AG08395 (cell line): ENCODE measurements around the gene NADSYN1.
"Not testable (repeated sequence)": the region's sequence is repeated elsewhere in the genome, so short reads cannot be mapped to it uniquely, and the experiment has no call there.

Experiments used
- DNase-seq: peaks from one replicate; pipeline ENCODE4 v3.0.0; 2012; ENCODE audit warnings: mixed read lengths, low spot score

The NADSYN1 gene

DNA sequence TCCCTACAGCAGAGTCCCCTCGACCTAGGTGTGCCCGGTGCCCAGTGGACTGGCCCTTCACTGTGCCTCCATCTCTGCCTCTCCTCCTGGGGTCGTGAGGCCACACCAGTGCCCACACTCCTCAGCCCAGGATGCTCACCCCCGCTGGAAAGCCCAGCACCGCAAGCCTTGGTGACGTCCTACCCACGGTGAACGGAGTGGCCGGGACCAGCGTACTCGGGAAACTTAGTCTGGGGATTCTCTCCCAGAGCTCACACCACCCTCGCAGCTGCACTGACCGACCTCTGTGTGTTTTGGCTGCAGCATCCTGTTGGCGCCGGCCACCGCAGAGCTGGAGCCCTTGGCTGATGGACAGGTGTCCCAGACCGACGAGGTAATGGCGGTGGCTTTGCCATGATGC, 38.5 kb downstream of the NADSYN1 start:
- DNase-seq = no peak

DNA sequence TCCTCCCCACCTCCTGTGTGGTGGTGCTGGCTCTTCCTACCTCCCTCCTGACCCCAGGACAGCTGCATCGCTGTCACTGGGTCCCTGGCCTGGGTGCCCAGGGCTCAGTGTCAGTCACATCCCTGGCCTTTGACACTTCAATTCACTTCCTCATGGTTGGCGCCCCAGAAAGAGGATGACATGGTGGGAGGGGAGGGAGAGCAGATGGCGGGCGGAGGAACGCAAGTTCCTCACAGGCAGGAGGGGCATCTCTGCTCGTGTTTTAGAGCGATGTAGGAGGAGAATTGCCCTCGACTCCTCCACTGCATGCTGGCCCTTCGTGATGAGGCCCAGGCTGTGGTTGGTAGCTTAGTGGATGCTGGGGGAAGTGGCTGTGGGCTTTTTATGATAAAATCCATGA, 38.9 kb downstream of the NADSYN1 start:
- DNase-seq = no peak

DNA sequence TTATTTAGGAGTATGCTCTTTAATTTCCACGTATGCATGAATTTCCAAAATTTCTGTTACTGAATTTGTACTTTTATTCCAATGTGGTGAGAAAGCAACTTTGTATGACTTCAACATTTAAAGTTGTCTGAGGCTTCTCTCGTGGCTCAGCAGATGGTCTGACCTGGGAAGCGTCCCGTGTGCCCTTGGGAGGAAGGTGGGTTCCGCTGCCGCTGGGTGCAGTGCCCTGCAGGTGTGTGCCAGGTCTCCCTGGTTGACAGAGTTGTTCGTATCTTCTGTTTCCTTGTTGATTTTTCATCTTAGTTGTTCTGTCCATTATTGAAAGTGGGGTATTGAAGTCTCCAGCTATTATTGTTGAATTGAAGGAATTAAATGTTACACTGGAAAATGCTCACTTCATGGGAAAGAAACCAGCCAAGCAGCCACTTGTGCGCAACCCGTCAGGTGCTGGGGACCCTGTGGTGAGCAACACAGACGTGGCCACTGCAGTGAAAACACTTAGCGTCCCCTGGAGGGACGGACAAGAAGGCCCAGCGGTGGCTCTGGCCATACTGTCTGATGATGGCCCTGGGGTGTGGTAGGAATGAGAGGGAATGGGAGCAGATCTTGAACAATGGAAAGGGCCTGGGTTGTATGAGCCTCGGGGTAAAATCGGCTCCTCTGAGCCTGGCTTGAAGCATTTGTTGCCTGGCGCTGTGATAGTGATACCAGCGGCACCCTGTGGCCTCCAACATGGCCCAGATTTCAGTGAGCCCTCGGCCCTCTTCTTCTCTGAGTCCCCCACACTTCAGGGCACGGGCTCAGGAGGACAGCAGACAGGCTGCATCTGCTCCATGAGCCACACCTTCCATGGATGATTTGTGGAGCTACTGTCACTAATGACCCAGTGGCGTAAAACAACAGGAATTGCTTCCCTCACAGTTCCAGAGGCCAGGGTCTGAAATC, 42.6 kb downstream of the NADSYN1 start:
- DNase-seq = no peak

DNA sequence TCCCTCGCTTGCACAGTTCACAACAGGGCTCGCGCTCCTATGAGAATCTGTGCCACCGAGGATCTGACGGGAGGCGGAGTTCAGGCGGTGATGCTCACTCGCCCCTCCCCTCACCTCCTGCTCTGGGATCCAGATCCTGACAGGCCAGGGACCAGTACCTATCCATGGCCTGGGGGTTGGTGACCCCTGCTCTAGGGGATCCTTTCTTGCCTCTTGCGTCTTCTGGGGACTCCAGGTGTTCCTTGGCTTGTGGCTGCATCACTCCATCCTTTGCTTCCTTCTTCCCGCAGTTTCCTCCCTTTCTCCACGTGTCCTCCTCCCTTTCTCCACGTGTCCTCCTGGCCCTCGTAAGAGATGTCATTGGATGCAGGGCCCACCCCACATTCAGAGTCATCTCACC, 43.4 kb downstream of the NADSYN1 start:
- no peak for DNase-seq

DNA sequence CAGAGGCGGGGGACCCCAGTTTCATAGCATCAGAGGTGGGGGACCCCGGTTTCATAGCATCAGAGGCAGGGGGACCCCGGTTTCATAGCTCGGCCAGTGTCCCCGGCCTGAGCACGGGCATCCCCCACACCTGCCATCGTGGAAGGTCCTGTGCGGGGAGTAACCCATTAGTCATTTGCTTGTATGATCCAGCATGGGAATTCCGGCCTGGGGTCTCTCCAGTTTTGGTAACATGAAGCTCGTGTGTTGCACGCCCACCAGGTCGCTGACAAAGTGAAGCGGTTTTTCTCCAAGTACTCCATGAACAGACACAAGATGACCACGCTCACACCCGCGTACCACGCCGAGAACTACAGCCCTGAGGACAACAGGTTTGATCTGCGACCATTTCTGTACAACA, 45.1 kb downstream of the NADSYN1 start:
- no peak for DNase-seq

DNA sequence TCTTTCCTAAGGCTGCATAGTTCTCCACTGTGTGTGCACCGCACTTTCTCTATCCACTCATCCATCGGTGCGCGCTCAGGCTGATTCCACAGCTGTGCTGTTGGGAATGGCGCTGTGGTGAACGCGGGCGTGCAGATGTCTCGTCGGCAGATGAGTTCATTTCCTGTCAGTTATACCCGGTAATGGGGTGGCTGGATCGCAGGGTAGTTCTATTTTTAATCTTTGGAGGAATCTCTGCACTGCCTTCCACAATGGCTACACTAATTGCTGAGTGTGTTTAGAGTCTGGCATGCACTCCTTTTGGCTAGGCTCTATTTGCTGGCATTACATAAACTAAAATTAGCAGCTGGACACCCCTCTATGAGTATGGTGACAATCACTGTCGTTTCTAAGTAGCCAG, 46.1 kb downstream of the NADSYN1 start:
- no peak for DNase-seq

DNA sequence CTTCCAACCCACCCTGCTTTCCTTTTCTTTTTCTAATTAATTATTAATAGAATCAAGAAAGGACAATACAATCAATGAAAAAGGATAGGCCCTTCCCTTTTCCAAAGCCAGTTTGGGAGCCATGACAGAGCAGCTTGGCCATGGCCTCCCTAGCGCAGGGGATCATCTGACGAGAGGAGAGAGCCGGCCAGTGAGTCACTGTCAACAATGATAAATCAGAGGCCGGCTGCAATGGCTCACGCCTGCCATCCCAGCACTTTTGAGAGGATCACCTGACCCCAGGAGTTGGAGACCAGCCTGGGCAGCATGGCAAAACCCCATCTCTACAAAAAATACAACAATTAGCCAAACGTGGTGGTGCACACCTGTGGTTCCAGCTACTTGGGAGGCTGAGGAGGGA, 46.5 kb downstream of the NADSYN1 start:
- DNase-seq = no peak

DNA sequence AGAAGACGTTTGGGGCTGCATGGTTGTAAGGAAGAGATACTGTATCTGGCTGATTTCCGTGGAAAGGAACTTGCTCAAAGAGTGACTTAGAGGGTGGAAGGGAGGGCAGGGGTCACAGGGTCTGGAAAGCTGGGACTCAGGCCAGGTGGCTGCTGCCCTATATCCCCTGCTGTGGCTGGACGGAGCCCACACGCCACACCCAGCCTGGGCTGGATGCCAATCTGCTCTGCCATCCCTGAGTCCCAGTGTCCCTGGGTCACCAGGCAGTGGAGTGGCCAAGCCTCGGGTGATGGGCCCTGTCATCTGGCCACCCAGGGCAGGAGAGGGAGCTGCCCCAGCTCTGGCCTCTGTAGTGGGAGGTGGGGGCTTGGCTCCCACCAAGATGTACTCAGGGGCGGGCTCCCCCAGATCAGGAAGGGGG, 47.6 kb downstream of the NADSYN1 start:
- no peak for DNase-seq

DNA sequence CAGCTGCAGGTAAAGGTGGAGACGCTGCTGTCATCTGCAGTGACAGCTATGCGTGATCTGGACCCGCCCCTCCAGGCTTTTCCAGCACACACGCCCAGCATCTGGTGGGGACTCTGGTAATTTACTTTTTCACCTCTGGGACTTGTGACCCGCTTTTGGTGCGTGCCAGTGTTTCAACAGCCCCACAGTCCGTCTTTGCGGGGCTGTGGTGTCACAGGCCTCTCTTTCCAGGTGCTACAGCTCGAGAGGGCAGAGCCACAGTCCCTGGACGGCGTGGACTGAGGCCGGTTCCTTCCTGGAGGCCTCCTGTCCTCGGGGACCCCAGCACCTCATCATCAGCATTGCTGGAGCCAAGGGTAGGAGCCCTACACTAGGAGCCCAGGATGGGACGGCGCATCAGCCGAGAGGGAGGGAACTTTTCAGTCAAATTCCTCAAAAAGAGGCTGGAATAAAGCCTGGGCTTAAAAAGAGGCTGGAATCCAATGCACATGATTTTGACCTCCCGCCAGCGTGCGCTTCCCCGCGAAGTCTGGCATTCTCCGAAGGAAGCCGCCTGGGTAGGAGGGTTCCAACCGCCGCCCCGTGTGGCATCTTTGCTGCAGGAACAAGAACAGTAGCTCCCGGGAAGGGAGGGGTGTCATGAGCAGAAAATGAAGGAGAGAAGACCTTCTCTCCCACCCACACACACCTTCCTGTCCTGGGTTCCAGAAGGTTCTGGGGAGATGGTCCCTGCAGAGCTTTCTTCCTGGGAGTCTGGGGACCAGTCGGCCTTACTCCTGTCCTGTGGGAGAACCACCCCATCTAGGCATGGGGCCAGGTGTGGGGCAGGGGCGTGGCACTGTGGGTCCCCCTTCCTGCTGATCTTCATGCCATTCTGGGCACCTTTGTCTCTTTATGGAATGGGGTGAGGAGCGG, 48.3 kb downstream of the NADSYN1 start:
- no peak for DNase-seq

DNA sequence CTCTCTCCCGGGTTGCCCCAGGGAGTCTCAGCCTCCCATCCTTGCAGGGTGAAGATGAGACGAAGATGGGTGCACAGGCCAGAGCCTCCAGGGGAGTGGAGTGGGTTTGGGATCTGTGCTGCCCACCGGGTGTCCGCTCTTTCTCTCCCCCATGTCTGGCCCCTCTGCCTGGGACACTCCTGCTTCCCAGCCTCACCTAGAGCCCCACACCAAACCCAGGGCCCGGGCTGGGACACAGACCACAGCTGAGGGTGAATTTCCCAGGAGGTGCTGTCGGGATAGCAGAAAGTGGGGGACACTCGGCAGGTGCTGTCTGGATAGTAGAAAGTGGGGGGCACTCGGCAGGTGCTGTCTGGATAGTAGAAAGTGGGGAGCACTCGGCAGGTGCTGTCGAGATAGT, 49.0 kb downstream of the NADSYN1 start:
- no peak for DNase-seq

DNA sequence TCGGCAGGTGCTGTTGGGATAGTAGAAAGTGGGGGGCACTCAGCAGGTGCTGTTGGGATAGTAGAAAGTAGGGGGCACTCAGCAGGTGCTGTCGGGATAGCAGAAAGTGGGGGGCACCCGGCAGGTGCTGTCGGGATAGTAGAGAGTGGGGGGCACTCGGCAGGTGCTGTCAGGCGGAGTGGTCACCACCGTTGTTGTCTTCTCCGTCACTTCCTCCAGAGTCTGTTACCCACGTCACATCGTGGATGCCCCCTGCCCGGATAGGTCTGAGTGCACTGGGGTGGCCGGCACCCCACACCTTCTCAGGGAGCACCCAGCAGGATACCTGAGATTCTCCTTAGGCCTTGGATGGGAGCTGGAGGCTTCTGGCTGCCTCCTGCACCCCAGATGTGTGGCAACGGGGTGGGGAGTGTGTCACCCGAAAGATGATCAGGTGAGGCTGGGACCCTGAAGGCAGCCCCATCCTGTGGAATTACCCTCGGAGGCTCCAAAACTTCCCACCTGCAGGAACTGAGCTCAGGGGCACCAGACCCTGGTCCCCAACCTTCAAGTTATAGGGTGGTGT, 50.0 kb downstream of the NADSYN1 start:
- DNase-seq = no peak

DNA sequence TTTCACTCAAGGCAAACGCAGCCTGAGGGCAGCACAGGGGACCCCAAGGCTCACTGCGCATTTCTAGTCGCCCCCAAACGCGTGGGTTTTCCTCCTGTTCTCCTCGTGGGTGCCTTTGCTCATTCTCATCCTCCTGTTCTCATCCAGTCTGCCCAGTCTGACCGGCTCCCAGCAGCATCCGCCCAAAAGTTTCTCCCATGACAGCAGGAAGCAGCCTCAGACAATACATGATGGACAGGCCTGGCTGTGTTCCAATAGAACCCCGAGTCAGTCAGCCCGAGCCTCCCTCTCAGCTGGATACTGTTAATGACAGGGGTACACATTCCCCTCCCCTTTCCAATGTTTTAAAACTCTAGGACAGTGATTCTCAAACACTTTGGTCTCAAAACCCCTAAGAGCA, 51.5 kb downstream of the NADSYN1 start:
- DNase-seq = no peak

DNA sequence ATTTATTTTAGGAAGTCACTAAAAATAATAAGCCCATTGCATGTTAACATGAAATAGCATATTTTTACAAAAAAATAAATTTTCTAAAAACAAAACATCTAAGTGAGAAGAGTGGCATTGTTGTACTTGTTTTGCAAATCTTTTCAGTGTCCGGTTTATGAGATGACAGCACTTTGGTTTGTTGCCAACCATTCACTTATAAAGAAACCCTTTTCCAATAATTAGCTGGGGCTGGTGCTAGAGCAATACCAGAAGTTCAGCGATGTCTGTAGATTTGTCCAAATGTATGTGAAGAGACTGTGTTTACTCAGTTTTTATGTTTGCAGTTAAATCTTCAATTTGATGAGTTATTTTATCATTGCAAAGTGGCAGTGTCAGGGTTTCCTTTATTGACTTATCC, 52.0 kb downstream of the NADSYN1 start:
- no peak for DNase-seq

DNA sequence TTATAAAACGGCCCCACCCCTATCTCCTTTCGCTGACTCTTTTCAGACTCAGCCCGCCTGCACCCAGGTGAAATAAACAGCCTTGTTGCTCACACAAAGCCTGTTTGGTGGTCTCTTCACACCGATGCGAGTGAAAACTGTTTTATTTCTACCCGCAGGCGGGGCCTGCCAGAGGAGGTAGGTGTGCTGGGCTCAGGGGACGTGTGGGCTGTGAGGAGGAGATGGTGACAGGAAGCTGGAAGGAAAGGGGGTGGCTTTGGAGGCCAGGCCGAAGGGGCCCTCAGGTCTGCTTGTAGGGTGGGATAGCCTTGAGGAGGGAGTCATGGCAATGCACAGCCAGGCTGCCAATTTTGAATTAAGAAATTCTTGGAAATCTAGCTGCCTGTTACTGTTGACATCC, 52.8 kb downstream of the NADSYN1 start:
- no peak for DNase-seq

DNA sequence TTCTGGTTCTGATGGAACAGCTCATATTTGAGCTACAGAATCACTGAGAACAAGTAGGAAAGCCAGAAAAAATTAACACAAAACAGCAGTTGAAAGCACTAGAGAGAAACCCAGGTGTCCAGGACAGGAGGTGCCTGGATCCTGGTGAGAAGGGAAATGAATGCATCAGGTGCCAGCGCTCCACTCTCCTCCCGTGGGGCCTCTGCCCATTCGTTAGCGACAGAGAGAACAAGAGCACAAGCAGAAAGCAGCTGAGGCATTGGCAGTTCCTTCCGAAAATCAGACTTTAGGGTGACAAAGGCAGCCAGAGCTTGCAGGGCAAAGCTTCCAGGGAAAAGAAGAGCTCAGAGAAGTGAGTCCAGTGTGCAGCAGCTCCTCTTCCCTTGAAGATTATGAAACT, 54.1 kb downstream of the NADSYN1 start:
- no peak for DNase-seq

DNA sequence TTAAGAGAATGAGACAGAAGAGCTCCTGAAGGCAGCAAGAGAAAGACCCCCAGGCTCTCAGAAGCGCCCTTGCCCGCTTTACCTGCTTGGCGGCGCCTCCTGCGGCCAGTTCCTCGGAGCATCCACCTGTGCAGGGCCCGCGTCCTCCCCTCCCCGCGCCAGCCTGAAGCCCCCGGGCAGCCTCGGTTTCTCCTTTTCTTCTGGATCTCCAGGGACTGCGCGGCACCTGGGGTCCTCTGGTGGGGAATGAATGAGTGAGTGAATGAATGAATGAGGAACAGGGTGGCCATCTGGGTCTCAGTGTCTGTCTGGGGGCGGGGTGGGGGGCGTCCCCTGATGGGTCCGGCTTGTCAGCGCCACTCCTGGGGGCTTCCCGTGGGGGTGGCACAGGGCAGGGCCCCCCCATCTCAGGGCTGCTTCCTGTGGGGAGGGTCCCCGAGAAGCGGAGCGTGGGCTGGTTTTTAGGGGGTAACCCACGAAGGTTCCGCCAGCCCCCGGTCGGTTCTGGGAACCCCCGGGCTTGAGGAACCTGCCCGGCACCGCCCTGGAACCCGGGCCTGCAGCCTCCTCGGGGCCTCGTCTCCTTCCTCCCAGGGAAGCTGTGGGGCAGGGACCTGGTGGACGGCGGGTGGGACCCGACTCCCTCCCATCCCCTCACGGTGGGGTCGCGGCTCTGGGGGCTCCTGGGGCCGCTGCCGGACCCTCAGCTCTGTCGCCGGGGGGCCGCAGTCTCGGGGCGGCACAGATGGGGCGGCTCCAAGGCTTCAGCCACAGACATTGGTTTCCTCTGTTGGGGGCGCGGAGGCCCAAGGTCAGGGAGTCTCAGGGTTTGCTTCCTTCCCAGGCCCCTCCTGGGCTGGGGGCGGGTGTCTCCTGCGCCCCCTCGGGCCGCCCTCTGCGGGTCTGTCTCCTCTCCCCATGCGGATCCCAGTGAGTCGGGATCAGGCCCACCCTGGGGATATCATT, 65.8 kb downstream of the NADSYN1 start:
- DNase-seq = no peak

DNA sequence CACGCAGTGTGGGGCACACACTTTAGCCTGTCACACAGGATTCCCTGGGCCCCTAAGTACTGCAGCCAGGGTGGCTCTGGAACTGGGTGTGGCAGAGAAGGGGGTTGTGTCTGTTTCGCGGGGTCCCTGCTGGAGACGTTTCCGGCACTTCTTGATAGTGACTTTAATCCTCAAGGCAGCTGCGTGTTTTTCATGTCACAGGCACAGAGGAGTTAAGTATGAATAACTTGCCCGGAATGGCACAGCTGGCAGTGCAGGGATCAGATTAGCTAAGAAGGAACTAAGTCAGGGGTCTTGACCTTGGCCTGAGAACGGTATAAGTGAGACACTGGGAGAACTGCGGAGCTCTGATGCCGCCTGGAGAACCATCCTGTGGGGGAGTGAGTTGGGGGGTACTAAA, 66.5 kb downstream of the NADSYN1 start:
- DNase-seq = no peak

DNA sequence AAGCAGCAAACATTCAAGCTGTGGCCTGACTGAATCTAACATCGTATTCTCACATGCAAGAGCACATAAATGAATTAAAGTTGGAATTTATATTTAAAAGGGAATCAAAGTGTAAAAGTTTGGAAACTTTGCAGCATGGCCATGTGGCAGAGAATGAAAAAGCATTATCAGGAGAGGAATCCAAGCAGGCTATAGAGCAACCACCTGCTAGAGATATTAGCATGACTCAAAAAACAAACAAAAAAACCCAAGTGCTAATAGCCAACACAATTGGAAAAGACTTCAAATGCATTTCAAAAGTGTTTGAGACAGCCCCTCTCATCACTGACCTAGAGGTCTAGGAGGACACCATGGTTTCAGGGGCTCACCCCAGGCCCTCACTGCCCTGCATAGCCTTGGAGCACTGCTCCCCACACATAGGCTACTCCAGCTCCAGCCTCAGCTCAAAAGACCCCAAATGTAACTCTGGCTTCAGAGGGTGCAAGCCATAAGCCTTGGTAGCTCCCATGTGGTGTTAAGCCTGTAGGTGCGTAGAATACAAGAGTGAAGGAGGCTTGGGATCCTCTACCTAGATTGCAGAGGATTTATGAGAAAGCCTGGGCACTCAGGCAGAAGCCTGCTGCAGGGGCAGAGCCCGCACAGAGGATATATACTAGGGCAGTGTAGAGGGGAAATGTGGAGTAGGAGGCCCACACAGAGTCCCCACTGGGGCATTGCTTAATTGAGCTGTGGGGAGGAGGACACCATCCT, 72.4 kb downstream of the NADSYN1 start:
- no peak for DNase-seq

DNA sequence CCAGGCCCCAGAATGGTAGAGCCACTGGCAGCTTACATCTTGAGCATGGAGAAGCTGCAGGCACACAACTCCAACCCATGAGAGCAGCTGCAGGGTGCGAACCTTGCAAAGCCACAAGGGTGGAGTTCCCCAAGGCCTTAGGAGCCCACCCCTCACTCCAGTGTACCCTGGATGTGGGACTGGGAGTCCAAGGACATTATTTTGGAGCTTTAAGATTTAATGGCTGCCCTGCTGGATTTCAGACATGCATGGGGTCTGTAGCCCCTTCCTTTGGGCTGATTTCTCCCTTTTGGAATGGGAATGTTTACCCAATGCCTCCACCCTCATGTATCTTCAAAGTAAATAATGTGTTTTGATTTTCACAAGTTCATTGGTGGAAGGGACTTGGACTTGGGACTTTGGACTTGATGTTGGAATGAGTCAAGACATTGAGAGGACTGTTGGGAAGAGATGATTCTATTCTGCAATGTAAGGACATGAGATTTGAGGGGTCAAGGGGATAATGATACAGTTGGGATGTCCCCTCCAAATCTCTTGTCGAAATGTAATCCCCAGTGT, 73.0 kb downstream of the NADSYN1 start:
- DNase-seq = no peak

DNA sequence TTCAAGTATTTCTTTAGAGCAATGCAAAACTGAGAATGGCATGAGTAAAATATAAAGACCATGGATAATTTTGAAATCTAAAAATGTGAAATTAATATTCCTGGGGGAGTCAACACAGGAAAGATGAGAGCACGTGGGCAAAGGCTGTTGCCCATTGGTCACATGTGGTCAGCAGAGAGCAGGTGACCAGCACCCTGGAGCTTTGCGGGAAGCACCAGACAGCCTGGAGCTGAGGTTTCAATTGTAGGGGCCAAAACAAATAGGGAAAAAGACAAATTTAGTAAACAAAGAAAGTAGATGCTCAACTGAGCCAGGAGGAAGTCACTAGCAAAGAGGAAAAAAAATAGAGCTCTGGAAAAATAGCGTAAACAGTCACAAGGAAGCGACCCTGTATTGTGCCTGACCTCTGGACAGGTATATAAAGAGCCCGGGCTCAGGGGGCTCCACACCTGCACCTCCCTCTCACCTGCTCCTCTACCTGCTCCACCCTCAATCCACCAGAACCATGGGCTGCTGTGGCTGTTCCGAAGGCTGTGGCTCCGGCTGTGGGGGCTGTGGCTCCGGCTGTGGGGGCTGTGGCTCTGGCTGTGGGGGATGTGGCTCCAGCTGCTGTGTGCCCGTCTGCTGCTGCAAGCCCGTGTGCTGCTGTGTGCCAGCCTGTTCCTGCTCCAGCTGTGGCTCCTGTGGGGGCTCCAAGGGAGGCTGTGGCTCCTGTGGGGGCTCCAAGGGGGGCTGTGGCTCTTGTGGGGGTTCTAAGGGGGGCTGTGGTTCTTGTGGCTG, 74.0 kb downstream of the NADSYN1 start, which contains the start of gene KRTAP5-7:
Gene KRTAP5-7, plus strand, starts transcription at position 472 of the 780 bp plus-strand sequence. Its CDS starts 34 bp downstream, at position 506.
- not testable (repeated sequence) for DNase-seq
